GM23338 (cell line): ENCODE data around the gene FNDC3A. TPM values are rescaled to one million over a fixed set of nuclear protein-coding genes. Genes with fewer than 3 reads are reported as not detected.

Source experiments
- ATAC-seq: fragments of 200-7000 bp; cut with Tn5 transposase; 3 replicates; pipeline ENCODE4 v1.9.1; 2020
- DNase-seq: peaks from one replicate; pipeline ENCODE4 v3.0.0-alpha.2; 2015; ENCODE audit warnings: low spot score
- H2AFZ ChIP-seq: fragments of 200-600 bp; sonication (generic); 2 replicates; pipeline ENCODE4 v1.8.0; 2016; ENCODE audit warnings: antibody characterized with exemption, mild to moderate bottlenecking, moderate library complexity
- H3F3A ChIP-seq: fragments of 200-600 bp; sonication (generic); replicated peaks from 2 replicates; pipeline ENCODE4 v1.8.0; 2017; ENCODE audit warnings: antibody characterized with exemption, mixed run types, low read depth
- H3K27ac ChIP-seq: fragments of 200-600 bp; sonication (generic); 2 replicates; pipeline ENCODE4 v1.6.1; 2016; ENCODE audit warnings: low read depth
- H3K27me3 ChIP-seq: fragments of 200-600 bp; sonication (generic); 2 replicates; pipeline ENCODE4 v1.8.0; 2016; ENCODE audit warnings: mild to moderate bottlenecking, mixed run types, moderate library complexity; ENCODE audit not compliant: insufficient read depth
- H3K36me3 ChIP-seq: fragments of 200-600 bp; sonication (generic); 2 replicates; pipeline ENCODE4 v1.8.0; 2016; ENCODE audit warnings: mild to moderate bottlenecking; ENCODE audit not compliant: insufficient read depth
- H3K4me1 ChIP-seq: fragments of 200-600 bp; sonication (generic); 2 replicates; pipeline ENCODE4 v1.8.0; 2016; ENCODE audit warnings: mild to moderate bottlenecking, moderate library complexity; ENCODE audit not compliant: insufficient read depth
- H3K4me2 ChIP-seq: fragments of 200-600 bp; sonication (generic); 2 replicates; pipeline ENCODE4 v1.7.1; 2017; ENCODE audit warnings: mixed run types
- H3K4me3 ChIP-seq: fragments of 200-600 bp; sonication (generic); 2 replicates; pipeline ENCODE4 v1.6.1; 2016; ENCODE audit warnings: mixed run types
- H3K79me2 ChIP-seq: fragments of 200-600 bp; sonication (generic); replicated peaks from 2 replicates; pipeline ENCODE4 v1.8.0; 2017; ENCODE audit warnings: mild to moderate bottlenecking; ENCODE audit not compliant: insufficient read depth
- H3K9me2 ChIP-seq: fragments of 200-600 bp; sonication (generic); 2 replicates; pipeline ENCODE4 v1.8.0; 2017; ENCODE audit not compliant: insufficient read depth
- H4K20me1 ChIP-seq: fragments of 200-600 bp; sonication (generic); replicated peaks from 2 replicates; pipeline ENCODE4 v1.8.0; 2017; ENCODE audit warnings: mild to moderate bottlenecking; ENCODE audit not compliant: insufficient read depth
- H3K27ac Mint-ChIP-seq: 2 replicates; pipeline ENCODE4 v1.8.0; 2020; ENCODE audit warnings: inconsistent platforms, mild to moderate bottlenecking, moderate library complexity, mixed read lengths
- H3K27me3 Mint-ChIP-seq: 3 replicates; pipeline ENCODE4 v1.8.0; 2022; ENCODE audit warnings: low read depth, mild to moderate bottlenecking, moderate library complexity, mixed read lengths, inconsistent platforms; ENCODE audit not compliant: insufficient read depth, poor library complexity
- H3K36me3 Mint-ChIP-seq: 3 replicates; pipeline ENCODE4 v1.8.0; 2021; ENCODE audit warnings: low read depth, mild to moderate bottlenecking, inconsistent platforms, moderate library complexity, mixed read lengths
- H3K4me1 Mint-ChIP-seq: 3 replicates; pipeline ENCODE4 v1.8.0; 2020; ENCODE audit warnings: mild to moderate bottlenecking, inconsistent platforms, mixed read lengths
- H3K4me3 Mint-ChIP-seq: 3 replicates; pipeline ENCODE4 v1.8.0; 2021; ENCODE audit warnings: moderate library complexity, mild to moderate bottlenecking, inconsistent platforms, mixed read lengths
- H3K9me3 Mint-ChIP-seq: 3 replicates; pipeline ENCODE4 v1.8.0; 2020; ENCODE audit warnings: moderate library complexity, mild to moderate bottlenecking, inconsistent platforms, mixed read lengths
- CREB1 ChIP-seq: fragments of 250-450 bp; sonication (Bioruptor Pico); IDR thresholded peaks from 2 replicates; pipeline ENCODE4 v1.5.0; 2020; ENCODE audit warnings: low read depth, mild to moderate bottlenecking, moderate library complexity
- CTCF ChIP-seq, 2 experiments: fragments of 200-600 bp in 1 of 2; sonication (generic) in 1 of 2; conservative IDR thresholded peaks; 2 replicates each; pipeline versions ENCODE4 v1.5.1 to v1.6.1; 2016 to 2017; ENCODE audit warnings: antibody characterized with exemption in 2 of 2, low read depth in 2 of 2, mild to moderate bottlenecking in 2 of 2, moderate library complexity in 1 of 2
- EZH2 ChIP-seq: fragments of 200-600 bp; sonication (generic); IDR thresholded peaks from one replicate; pipeline ENCODE4 v1.8.0; 2017; ENCODE audit warnings: antibody characterized with exemption, mild to moderate bottlenecking, low read depth; ENCODE audit not compliant: unreplicated experiment
- EZH2phosphoT487 ChIP-seq: fragments of 200-600 bp; sonication (generic); IDR thresholded peaks from one replicate; pipeline ENCODE4 v1.8.1; 2018; ENCODE audit warnings: antibody characterized with exemption; ENCODE audit not compliant: unreplicated experiment
- JUNB ChIP-seq: IDR thresholded peaks from one replicate; pipeline ENCODE4 v1.6.1; 2016; ENCODE audit warnings: antibody characterized with exemption; ENCODE audit not compliant: unreplicated experiment
- NANOG ChIP-seq: IDR thresholded peaks from 2 replicates; pipeline ENCODE4 v1.6.1; 2016; ENCODE audit warnings: antibody characterized with exemption, borderline replicate concordance
- POLR2AphosphoS5 ChIP-seq: IDR thresholded peaks from 2 replicates; pipeline ENCODE4 v1.6.1; 2016; ENCODE audit warnings: antibody characterized with exemption, low read depth
- REST ChIP-seq: IDR thresholded peaks from one replicate; pipeline ENCODE4 v1.6.1; 2018; ENCODE audit warnings: antibody characterized with exemption; ENCODE audit not compliant: unreplicated experiment
- STAT1 ChIP-seq: IDR thresholded peaks from one replicate; pipeline ENCODE4 v1.6.1; 2016; ENCODE audit warnings: antibody characterized with exemption; ENCODE audit not compliant: unreplicated experiment
- ZNF114 ChIP-seq: fragments of 250-450 bp; sonication (Bioruptor Pico); IDR thresholded peaks from 2 replicates; pipeline ENCODE4 v1.5.0; 2020; ENCODE audit warnings: mild to moderate bottlenecking, moderate library complexity
- ZNF331 ChIP-seq: fragments of 250-450 bp; sonication (Bioruptor Pico); IDR thresholded peaks from 2 replicates; pipeline ENCODE4 v1.5.0; 2020; ENCODE audit warnings: low read depth, mild to moderate bottlenecking, moderate library complexity
- polyA plus RNA-seq: library from polyadenylated mRNA; unstranded; fragments of >200 nt; fragmentation: Nextera tagmentation; extraction: Ambion mirVana; gene quantifications from 2 replicates; pipeline ENCODE4 v1.2.1, GENCODE V29; 2016
- total RNA-seq: library from RNA; depleted of rRNA; stranded (reverse); fragments of >200 nt; shearing (Covaris generic); gene quantifications from 2 replicates; pipeline ENCODE4 v1.2.3, GENCODE V29; 2014
- TF ChIP-seq, protein P1 (sequence below): IDR thresholded peaks from 2 replicates; pipeline ENCODE4 v1.6.1; 2016; ENCODE audit warnings: antibody characterized with exemption

The FNDC3A gene
- total and polyA plus RNA-seq, 2 experiments from 2014 or later, result 10.3 to 31.1 TPM

DNA sequence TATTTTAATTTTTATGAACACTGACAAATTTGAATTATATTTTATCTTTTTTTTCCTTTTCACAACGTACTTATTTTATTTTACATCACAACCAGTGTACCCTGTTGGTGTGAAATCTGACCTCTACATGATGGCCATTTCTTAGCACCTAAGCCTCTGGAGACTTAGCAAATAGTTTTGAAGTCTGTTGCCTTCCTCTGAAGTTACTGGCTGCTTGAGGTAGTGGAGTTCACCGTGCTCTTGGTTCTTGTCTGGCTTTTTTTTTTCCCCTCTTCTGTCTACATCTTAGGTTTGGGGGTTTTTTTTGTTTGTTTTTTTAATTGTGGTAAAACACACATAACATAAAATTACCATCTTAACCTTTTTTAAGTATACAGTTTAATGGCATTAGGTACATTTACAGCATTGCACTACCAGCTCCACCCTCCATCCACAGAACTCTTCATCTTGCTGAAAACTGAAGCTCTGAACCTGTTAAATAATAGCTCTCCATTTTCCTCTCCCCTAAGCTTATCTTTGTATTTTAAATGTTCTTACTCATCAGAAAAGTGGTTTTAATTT, 150.3 kb downstream of the FNDC3A start:
- Mint-ChIP-seq H3K27me3 (peaks cover under 1% of the 10 kb centered on the region), H3K4me1 (peaks cover 4% of the 10 kb centered on the region; the same call in 1 of the 3 replicates), H3K4me3 (no peak overlapping the region), H3K9me3 (no peaks in the 10 kb centered on the region; the same call in 2 of the 3 replicates), H3K27ac (no peak overlapping the region), H3K36me3 (peaks cover 10% of the 10 kb centered on the region)
- Histone ChIP-seq H3K79me2 (peaks cover 8% of the 10 kb centered on the region), H3F3A (no peaks in the 10 kb centered on the region), H3K36me3 (no peaks in the 10 kb centered on the region), H3K9me2 (no peaks in the 10 kb centered on the region), H4K20me1 (no peaks in the 10 kb centered on the region; the same call in none of the 2 replicates), H3K4me2 (no peak overlapping the region), H3K4me3 (no peak overlapping the region), H2AFZ (no peak overlapping the region), H3K27me3 (no peaks in the 10 kb centered on the region), H3K4me1 (no peaks in the 10 kb centered on the region), H3K27ac (no peak overlapping the region)
- TF ChIP-seq EZH2phosphoT487 (no peak), NANOG (no peak)
- ATAC-seq (no peak), DNase-seq (no peak)

- Mint-ChIP-seq H3K27ac (no peak overlapping the region), H3K27me3 (peaks cover 2% of the 10 kb centered on the region), H3K9me3 (no peaks in the 10 kb centered on the region), H3K36me3 (peaks cover 44% of the 10 kb centered on the region), H3K4me3 (no peak overlapping the region), H3K4me1 (no peaks in the 10 kb centered on the region)
- no peak overlapping the region for H3K4me3 ChIP-seq
- no peak for ATAC-seq
- H2AFZ ChIP-seq, result no peak overlapping the region
- no peak overlapping the region for H3K4me2 ChIP-seq
- no peaks in the 10 kb centered on the region for H3K27me3 ChIP-seq
- no peak for DNase-seq
- H3K79me2 ChIP-seq, result no peaks in the 10 kb centered on the region; the same call in none of the 2 replicates
- peaks cover 22% of the 10 kb centered on the region for H3K36me3 ChIP-seq
- H3K9me2 ChIP-seq, result no peaks in the 10 kb centered on the region
- no peak overlapping the region for H3K27ac ChIP-seq
- H3F3A ChIP-seq, result no peaks in the 10 kb centered on the region
- H4K20me1 ChIP-seq, result peaks cover 13% of the 10 kb centered on the region
- H3K4me1 ChIP-seq, result no peaks in the 10 kb centered on the region
- TF ChIP-seq ZNF331, result no peak
- no peak for TF ChIP-seq CREB1 (CRISPR knock-in tag)
- TF ChIP-seq NANOG, result no peak
- no peak for TF ChIP-seq EZH2phosphoT487
- TF ChIP-seq, protein P1, sequence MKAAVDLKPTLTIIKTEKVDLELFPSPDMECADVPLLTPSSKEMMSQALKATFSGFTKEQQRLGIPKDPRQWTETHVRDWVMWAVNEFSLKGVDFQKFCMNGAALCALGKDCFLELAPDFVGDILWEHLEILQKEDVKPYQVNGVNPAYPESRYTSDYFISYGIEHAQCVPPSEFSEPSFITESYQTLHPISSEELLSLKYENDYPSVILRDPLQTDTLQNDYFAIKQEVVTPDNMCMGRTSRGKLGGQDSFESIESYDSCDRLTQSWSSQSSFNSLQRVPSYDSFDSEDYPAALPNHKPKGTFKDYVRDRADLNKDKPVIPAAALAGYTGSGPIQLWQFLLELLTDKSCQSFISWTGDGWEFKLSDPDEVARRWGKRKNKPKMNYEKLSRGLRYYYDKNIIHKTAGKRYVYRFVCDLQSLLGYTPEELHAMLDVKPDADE, result no peak
- no peak for TF ChIP-seq STAT1
- TF ChIP-seq JUNB, result no peak
- TF ChIP-seq REST, result no peak
- no peak for TF ChIP-seq EZH2
- TF ChIP-seq POLR2AphosphoS5, result no peak
- TF ChIP-seq ZNF114 (CRISPR knock-in tag), result no peak
- TF ChIP-seq CTCF (conservative IDR thresholded peaks at IDR 0.05; ENCODE audit: low read depth in 2 of 2), result no peak
Measured at GRCh38 chr13:49132479-49133002, 156.8 kb downstream of the FNDC3A start.
